ENCODE data around the gene THOC5.
"Not testable (repeated sequence)": the region's sequence is repeated elsewhere in the genome, so short reads cannot be mapped to it uniquely, and the experiment has no call there.

THOC5 gene

DNA sequence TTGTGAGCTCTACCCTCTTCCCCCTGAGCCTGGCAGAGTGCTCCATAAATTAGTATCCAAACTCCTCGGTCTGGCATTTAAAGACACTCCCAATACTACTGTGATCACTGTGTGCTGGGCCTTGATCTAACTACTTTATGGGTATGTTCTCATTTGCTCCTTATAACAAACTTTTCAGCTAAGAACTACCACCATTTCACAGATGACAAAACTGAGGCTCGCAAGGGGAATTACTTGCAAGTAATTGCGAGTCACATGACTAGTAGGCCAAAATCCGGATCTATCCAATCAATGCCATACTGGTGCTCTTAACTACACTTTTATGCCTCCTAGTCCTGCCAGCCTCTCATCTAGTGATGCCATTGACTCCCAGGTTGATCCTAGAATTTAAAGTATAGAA, 3.6 kb downstream of the THOC5 start:
- Mint-ChIP-seq H3K27me3 (no peaks in the 10 kb centered on the region), H3K4me3 (no peak overlapping the region), H3K4me1 (peaks cover 30% of the 10 kb centered on the region), H3K27ac (ENCODE audit: low read depth) (peak overlapping the region; percentile 3), H3K9me3 (no peaks in the 10 kb centered on the region), H3K36me3 (ENCODE audit: insufficient read depth) (peaks cover 33% of the 10 kb centered on the region)
- DNase-seq (ENCODE audit: low spot score in 2 of 2), result no peak
- ATAC-seq (replicated peaks; ENCODE audit: extremely low read depth, poor library complexity, severe bottlenecking), result no peak

DNA sequence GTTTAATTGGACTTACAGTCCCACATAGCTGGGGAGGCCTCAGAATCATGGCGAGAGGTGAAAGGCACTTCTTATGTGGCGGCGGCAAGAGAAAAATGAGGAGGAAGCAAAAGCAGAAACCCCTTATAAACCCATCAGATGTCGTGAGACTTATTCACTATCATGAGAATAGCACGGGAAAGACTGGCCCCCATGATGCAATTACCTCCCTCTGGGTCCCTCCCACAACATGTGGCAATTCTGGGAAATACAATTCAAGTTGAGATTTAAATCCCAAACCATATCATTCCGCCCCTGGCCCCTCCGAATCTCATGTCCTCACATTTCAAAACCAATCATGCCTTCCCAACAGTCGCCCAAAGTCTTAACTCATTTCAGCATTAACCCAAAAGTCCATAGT, 8.5 kb downstream of the THOC5 start:
- Mint-ChIP-seq H3K36me3 (ENCODE audit: insufficient read depth) (peaks cover 59% of the 10 kb centered on the region), H3K27ac (ENCODE audit: low read depth) (peak overlapping the region; percentile 0), H3K4me1 (peaks cover 11% of the 10 kb centered on the region)
- H3K4me3 Mint-ChIP-seq; H3K9me3 Mint-ChIP-seq; H3K27me3 Mint-ChIP-seq; ATAC-seq (replicated peaks; ENCODE audit: extremely low read depth, poor library complexity, severe bottlenecking); DNase-seq (ENCODE audit: low spot score in 2 of 2): not testable (repeated sequence)

DNA sequence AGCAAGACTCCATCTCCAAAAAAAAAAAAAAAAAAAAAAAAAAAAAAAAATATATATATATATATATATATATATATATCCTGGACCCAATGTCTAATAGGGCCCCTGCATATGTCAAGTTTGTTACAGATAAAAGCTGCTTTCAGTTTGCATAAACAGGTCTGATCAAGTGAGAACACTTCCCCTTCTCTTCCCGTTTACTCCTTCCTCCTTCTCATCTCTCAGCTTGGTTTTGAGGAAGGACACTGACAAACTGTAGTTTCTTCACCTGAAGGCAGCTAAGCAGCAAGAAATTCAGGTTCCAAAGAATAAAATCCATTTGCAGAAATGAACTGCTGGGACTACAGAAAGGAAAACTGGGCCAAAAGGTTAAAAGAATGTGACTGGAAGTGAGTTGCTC, 11.7 kb downstream of the THOC5 start:
- Mint-ChIP-seq H3K27me3 (no peaks in the 10 kb centered on the region), H3K36me3 (ENCODE audit: insufficient read depth) (peaks cover 66% of the 10 kb centered on the region), H3K4me1 (no peaks in the 10 kb centered on the region), H3K9me3 (no peaks in the 10 kb centered on the region), H3K27ac (ENCODE audit: low read depth) (no peak overlapping the region), H3K4me3 (no peak overlapping the region)
- DNase-seq (ENCODE audit: low spot score in 2 of 2) (no peak), ATAC-seq (replicated peaks; ENCODE audit: extremely low read depth, poor library complexity, severe bottlenecking) (no peak)

DNA sequence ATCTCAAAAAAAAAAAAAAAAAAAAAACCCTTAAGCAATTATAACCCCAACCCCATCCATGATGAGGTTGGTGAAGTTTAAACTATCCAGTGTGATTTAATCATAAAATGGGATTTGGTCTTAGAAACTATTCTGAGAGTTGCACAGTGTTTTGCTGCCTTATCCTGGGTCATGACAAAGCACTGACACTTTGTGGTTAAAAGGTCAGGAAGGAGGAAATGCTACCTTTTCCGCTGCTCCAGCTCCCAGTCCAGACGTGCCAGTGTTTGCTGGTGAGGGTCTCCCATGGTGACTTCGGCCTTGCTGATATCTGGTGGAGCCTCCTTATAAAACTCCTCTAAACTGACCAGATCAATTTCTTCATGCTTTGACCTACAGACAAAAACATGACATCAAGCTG, 14.5 kb downstream of the THOC5 start:
- Mint-ChIP-seq H3K4me1 (no peaks in the 10 kb centered on the region), H3K27ac (ENCODE audit: low read depth) (no peak overlapping the region), H3K36me3 (ENCODE audit: insufficient read depth) (peaks cover 81% of the 10 kb centered on the region), H3K4me3 (no peak overlapping the region), H3K9me3 (no peaks in the 10 kb centered on the region), H3K27me3 (no peaks in the 10 kb centered on the region)
- DNase-seq (ENCODE audit: low spot score in 2 of 2) (no peak), ATAC-seq (replicated peaks; ENCODE audit: extremely low read depth, poor library complexity, severe bottlenecking) (no peak)

DNA sequence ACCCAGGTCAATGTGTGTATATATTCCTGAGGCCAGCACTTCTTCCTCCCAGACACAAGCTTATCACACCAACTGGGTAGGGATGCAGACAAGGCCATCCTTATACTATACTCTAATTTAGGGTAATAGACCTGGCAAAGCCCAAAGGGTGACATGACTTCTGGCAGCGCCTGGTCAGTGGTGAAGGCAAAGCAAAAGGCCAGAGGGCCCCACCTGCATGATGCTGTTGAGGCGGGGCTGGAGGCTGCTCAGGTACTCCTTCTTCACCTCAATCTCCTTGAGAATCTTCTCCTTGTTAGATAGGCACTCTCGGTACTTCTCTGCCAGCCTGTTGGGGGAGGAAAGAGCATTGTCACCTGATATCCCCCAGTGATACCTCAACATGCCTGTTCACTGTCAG, 17.1 kb downstream of the THOC5 start:
- Mint-ChIP-seq H3K4me1 (no peaks in the 10 kb centered on the region), H3K36me3 (ENCODE audit: insufficient read depth) (peaks cover 80% of the 10 kb centered on the region), H3K9me3 (no peaks in the 10 kb centered on the region), H3K27me3 (no peaks in the 10 kb centered on the region), H3K4me3 (no peak overlapping the region), H3K27ac (ENCODE audit: low read depth) (no peak overlapping the region)
- ATAC-seq (replicated peaks; ENCODE audit: extremely low read depth, poor library complexity, severe bottlenecking) (no peak), DNase-seq (ENCODE audit: low spot score in 2 of 2) (no peak)

DNA sequence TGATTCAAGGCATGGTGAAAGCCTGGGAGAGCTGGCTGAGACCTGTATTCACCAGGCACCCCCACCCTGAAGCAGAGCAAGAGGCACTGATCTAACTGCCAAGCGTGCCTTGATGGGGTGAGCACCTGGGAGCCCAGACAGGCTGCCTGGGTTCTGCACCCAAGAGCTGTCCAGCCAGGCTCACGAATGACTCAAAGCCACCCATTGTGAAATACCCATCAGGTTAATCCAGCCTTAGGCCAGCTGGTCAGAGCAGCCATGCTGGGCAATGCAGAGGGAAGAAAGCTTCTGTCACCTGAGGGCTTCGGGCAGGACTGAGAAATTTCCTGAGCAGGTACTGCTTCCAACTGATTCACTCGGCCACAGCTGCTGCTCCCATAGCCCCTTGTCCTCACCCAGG, 22.1 kb downstream of the THOC5 start:
- Mint-ChIP-seq H3K27ac (ENCODE audit: low read depth) (no peak overlapping the region), H3K27me3 (no peaks in the 10 kb centered on the region), H3K36me3 (ENCODE audit: insufficient read depth) (peaks cover 61% of the 10 kb centered on the region), H3K9me3 (no peaks in the 10 kb centered on the region), H3K4me3 (no peak overlapping the region), H3K4me1 (no peaks in the 10 kb centered on the region)
- DNase-seq (ENCODE audit: low spot score in 2 of 2) (no peak), ATAC-seq (replicated peaks; ENCODE audit: extremely low read depth, poor library complexity, severe bottlenecking) (no peak)

DNA sequence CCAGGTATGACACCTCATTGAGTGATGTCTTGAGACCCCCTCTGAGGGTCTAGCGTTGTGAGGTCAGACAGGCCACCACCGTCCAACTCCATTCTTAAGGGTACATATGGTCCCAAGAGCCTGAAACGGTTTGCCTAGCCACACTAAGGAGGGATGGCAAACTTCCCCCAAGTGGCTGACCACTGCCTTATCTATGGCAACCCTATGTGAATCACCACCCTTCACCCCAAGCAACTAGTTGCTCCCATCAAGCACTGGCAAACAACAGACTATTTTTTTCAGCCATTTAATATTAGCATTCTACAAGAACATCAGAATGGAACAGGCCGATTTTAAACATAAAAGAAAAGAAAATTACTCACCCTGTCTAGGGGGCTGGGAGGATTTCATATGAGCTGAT, 22.8 kb downstream of the THOC5 start:
- Mint-ChIP-seq H3K27ac (ENCODE audit: low read depth) (no peak overlapping the region), H3K4me3 (no peak overlapping the region), H3K4me1 (no peaks in the 10 kb centered on the region), H3K36me3 (ENCODE audit: insufficient read depth) (peaks cover 60% of the 10 kb centered on the region), H3K9me3 (no peaks in the 10 kb centered on the region), H3K27me3 (no peaks in the 10 kb centered on the region)
- no peak for DNase-seq (ENCODE audit: low spot score in 2 of 2)
- no peak for ATAC-seq (replicated peaks; ENCODE audit: extremely low read depth, poor library complexity, severe bottlenecking)

DNA sequence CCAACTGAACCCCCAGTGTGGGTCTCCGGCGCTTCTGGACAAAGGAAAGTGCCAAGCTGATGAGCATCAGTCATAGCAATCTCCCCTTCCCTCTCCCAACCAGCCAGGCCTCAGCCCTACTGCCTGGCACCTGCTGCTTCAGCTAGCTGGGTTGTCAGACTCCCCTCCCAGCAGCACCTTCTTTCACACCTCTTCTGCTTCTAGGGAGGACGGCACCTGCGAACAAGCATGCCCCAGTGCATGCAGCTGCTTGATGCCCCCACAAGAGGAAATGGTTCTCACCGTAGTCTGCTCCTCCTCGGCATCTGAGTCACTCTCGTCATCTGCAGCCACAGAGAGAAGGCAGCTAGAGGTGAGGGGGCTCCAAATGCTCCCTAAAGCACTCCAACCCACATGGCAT, 25.4 kb downstream of the THOC5 start:
- H3K4me1 Mint-ChIP-seq, result no peaks in the 10 kb centered on the region
- H3K27ac Mint-ChIP-seq (ENCODE audit: low read depth), result peak overlapping the region; percentile 86
- no peak overlapping the region for H3K4me3 Mint-ChIP-seq
- DNase-seq (ENCODE audit: low spot score in 2 of 2), result peak in 1 of 2 donors; percentile 33
- H3K9me3 Mint-ChIP-seq, result no peaks in the 10 kb centered on the region
- H3K27me3 Mint-ChIP-seq, result no peaks in the 10 kb centered on the region
- peaks cover 56% of the 10 kb centered on the region for H3K36me3 Mint-ChIP-seq (ENCODE audit: insufficient read depth)
- ATAC-seq (replicated peaks; ENCODE audit: extremely low read depth, poor library complexity, severe bottlenecking), result peak; percentile 88

DNA sequence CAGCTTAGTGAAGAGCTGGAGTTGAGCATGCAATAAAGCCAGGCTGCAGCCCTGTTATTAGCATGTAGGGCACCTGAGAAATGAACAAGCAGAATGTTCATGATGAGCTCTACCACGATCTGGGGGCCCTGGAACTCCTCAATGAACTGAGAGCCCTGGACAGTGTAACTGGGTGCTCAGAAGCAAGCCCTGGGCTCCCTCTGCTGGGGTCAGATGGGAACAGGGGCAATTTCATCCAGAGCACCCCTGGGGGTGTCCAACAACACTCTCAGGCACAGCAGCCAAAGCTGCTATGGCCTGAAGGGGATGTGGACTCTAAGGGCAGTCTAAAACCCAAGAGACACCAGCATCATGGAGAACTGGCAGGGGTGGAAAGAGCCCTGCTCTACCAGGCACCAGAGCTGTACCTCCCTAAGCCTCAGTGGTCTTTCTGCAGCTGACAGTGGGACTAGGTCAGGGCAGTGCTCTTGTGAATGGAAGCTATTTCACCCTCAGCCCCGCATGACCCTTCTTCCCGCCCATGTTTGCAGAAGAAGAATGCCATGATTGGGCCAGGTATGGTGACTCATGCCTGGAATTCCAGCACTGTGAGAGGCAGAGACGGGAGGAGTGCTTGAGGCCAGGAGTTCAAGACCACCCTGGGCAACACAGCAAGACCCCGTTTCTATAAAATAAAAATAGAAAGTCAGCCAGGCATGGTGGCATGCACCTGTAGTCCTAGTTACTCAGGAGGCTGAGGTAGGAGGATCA, 28.9 kb downstream of the THOC5 start:
- ATAC-seq (replicated peaks; ENCODE audit: extremely low read depth, poor library complexity, severe bottlenecking), result peak; percentile 42
- Mint-ChIP-seq H3K9me3 (no peaks in the 10 kb centered on the region), H3K4me3 (no peak overlapping the region), H3K27me3 (no peaks in the 10 kb centered on the region), H3K36me3 (ENCODE audit: insufficient read depth) (peaks cover 70% of the 10 kb centered on the region), H3K27ac (ENCODE audit: low read depth) (no peak overlapping the region), H3K4me1 (no peaks in the 10 kb centered on the region)
- DNase-seq (ENCODE audit: low spot score in 2 of 2), result no peak

DNA sequence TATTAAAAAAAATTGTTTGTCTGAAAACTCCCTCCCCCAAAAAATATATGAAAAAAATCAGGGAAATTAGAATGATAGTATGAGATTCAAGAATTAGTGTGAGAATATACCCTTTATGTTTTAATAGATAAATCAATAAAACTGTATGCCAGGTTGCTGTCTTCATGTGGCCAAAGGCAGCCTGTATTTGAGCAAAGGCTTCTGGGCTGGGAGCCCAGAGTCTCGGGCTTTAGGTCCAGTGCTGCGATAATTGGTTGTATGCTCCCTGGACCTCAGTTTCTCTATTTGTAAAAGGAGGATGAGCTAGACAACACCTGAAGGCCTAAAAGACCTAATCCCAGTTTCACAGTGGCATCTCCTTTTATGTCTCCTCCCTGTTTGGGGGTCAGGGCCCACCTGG, 29.8 kb downstream of the THOC5 start:
- ATAC-seq (replicated peaks; ENCODE audit: extremely low read depth, poor library complexity, severe bottlenecking) (no peak), DNase-seq (ENCODE audit: low spot score in 2 of 2) (no peak)
- Mint-ChIP-seq H3K36me3 (ENCODE audit: insufficient read depth) (peaks cover 66% of the 10 kb centered on the region), H3K4me3 (no peak overlapping the region), H3K4me1 (no peaks in the 10 kb centered on the region), H3K27ac (ENCODE audit: low read depth) (no peak overlapping the region), H3K27me3 (no peaks in the 10 kb centered on the region), H3K9me3 (no peaks in the 10 kb centered on the region)

DNA sequence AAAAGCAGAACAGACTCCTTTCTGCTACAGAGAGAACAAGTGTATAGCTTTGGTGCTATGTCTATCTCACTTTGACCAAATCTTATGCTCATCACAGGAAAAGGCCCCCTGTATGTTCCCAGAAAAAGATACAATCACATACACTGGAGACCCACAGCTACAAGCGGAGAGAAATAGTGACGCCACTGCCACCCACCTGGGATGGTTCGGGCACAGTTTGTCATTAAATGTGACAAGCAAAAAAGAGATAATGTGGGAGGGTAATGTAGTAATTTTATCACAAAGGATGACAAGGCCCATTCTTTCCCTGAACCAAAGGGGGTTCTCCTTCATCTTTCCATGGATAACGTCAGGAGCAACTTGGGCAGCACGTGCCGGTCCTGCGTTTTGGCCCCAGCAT, 32.0 kb downstream of the THOC5 start:
- H3K27ac Mint-ChIP-seq (ENCODE audit: low read depth), result no peak overlapping the region
- no peak for DNase-seq (ENCODE audit: low spot score in 2 of 2)
- no peaks in the 10 kb centered on the region for H3K9me3 Mint-ChIP-seq
- ATAC-seq (replicated peaks; ENCODE audit: extremely low read depth, poor library complexity, severe bottlenecking), result no peak
- no peak overlapping the region for H3K4me3 Mint-ChIP-seq
- peaks cover 72% of the 10 kb centered on the region for H3K36me3 Mint-ChIP-seq (ENCODE audit: insufficient read depth)
- no peaks in the 10 kb centered on the region for H3K4me1 Mint-ChIP-seq
- no peaks in the 10 kb centered on the region for H3K27me3 Mint-ChIP-seq

DNA sequence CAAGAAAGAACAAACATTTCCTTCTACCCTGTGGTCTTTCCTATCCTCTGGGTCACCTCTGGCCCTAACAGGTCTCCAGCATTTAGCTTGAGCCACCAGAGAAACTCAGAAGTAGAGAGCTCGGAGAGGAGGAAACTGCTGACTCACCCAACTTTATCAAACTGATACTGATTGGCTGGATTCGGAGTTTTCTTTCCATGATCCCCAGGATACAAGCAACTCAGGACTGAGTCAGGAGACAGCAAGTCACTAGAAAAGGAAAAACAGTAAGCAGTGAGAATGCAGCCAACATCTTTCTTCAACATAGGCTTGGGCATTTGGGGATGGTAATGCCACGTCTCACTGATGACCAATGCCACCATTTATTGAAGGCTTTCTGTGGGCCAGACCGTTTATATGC, 32.7 kb downstream of the THOC5 start:
- Mint-ChIP-seq H3K9me3 (no peaks in the 10 kb centered on the region), H3K27me3 (no peaks in the 10 kb centered on the region), H3K36me3 (ENCODE audit: insufficient read depth) (peaks cover 70% of the 10 kb centered on the region), H3K4me3 (no peak overlapping the region), H3K27ac (ENCODE audit: low read depth) (no peak overlapping the region), H3K4me1 (no peaks in the 10 kb centered on the region)
- ATAC-seq (replicated peaks; ENCODE audit: extremely low read depth, poor library complexity, severe bottlenecking), result no peak
- DNase-seq (ENCODE audit: low spot score in 2 of 2), result no peak

DNA sequence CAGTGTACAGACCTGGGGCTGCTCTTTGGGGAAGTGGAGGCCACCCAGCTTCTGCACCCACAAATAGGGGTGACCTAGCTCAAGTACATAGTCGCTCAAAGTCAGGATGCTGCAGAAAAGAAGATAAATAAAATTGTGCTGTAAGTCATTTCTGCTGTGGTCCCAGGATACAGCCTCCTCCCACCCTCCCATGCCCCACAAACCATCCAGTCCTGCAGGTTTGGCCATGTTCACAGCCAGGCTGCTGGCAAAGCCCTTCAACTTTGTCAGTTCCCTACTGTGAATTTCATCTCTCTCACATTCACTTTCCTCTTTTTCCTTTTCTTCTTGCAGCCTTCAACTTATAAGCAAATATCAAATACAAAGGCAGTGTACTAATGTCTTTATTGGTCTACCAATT, 33.6 kb downstream of the THOC5 start:
- Mint-ChIP-seq H3K4me1 (no peaks in the 10 kb centered on the region), H3K27me3 (no peaks in the 10 kb centered on the region), H3K9me3 (no peaks in the 10 kb centered on the region), H3K27ac (ENCODE audit: low read depth) (peak overlapping the region; percentile 29), H3K4me3 (no peak overlapping the region), H3K36me3 (ENCODE audit: insufficient read depth) (peaks cover 69% of the 10 kb centered on the region)
- no peak for ATAC-seq (replicated peaks; ENCODE audit: extremely low read depth, poor library complexity, severe bottlenecking)
- no peak for DNase-seq (ENCODE audit: low spot score in 2 of 2)
